HEK293 (cell line): Measurements from ENCODE around the gene SYT2.
"Not testable (repeated sequence)": the region's sequence is repeated elsewhere in the genome, so short reads cannot be mapped to it uniquely, and the experiment has no call there.

Experiments used
- BCL11A ChIP-seq: fragments of 450-650 bp; formaldehyde crosslinking; IDR thresholded peaks from 2 replicates; pipeline ENCODE4 v1.5.1; 2016; ENCODE audit warnings: low read depth, missing biosample characterization, missing genetic modification characterization
- CTCF ChIP-seq: fragments of 450-650 bp; formaldehyde crosslinking; IDR thresholded peaks from 2 replicates; pipeline ENCODE4 v1.5.1; 2016; ENCODE audit warnings: missing biosample characterization, missing genetic modification characterization
- HOXA7 ChIP-seq: sonication (generic); formaldehyde crosslinking; IDR thresholded peaks from 2 replicates; pipeline ENCODE4 v1.8.1; 2022; ENCODE audit warnings: missing genetic modification reagents, borderline replicate concordance
- REST ChIP-seq: fragments of 450-650 bp; formaldehyde crosslinking; IDR thresholded peaks from 2 replicates; pipeline ENCODE4 v1.5.1; 2016; ENCODE audit warnings: missing biosample characterization, missing genetic modification characterization
- YY1 ChIP-seq: fragments of 450-650 bp; formaldehyde crosslinking; IDR thresholded peaks from 2 replicates; pipeline ENCODE4 v1.5.1; 2018; ENCODE audit warnings: missing biosample characterization, missing genetic modification characterization
- ZBTB20 ChIP-seq: fragments of 450-650 bp; formaldehyde crosslinking; IDR thresholded peaks from 2 replicates; pipeline ENCODE4 v1.5.1; 2016; ENCODE audit warnings: missing biosample characterization, missing genetic modification characterization
- ZNF10 ChIP-seq: fragments of 450-650 bp; formaldehyde crosslinking; IDR thresholded peaks from 2 replicates; pipeline ENCODE4 v1.5.1; 2017; ENCODE audit warnings: missing biosample characterization, missing genetic modification characterization
- ZNF121 ChIP-seq: fragments of 450-650 bp; formaldehyde crosslinking; IDR thresholded peaks from 2 replicates; pipeline ENCODE4 v1.5.1; 2016; ENCODE audit warnings: missing biosample characterization, missing genetic modification characterization
- ZNF23 ChIP-seq: fragments of 450-650 bp; formaldehyde crosslinking; IDR thresholded peaks from 2 replicates; pipeline ENCODE4 v1.5.1; 2016; ENCODE audit warnings: missing biosample characterization, missing genetic modification characterization, borderline replicate concordance
- ZNF274 ChIP-seq, 2 experiments: fragments of 200-500 bp in 1 of 2; fragments of 450-650 bp in 1 of 2; sonication (Bioruptor generic) in 1 of 2; formaldehyde crosslinking in 1 of 2; IDR thresholded peaks; 2 replicates each; pipeline versions ENCODE4 v1.5.1 to v1.6.1; 2014 to 2016; ENCODE audit warnings: borderline replicate concordance in 1 of 2, inconsistent platforms in 1 of 2, low read length in 1 of 2, missing biosample characterization in 1 of 2, missing genetic modification characterization in 1 of 2
- ZNF391 ChIP-seq: fragments of 450-650 bp; formaldehyde crosslinking; IDR thresholded peaks from 2 replicates; pipeline ENCODE4 v1.5.1; 2016; ENCODE audit warnings: low read depth, missing biosample characterization, missing genetic modification characterization, borderline replicate concordance
- ZNF704 ChIP-seq: fragments of 450-650 bp; formaldehyde crosslinking; IDR thresholded peaks from 2 replicates; pipeline ENCODE4 v1.5.1; 2016; ENCODE audit warnings: missing biosample characterization, missing genetic modification characterization

GRCh38 chr1:202723046-202723445 lies 12.8 kb upstream of the SYT2 start:
- not testable (repeated sequence) for TF ChIP-seq ZNF23 (tag by site-specific recombination); ZBTB20 (tag by site-specific recombination); ZNF391 (tag by site-specific recombination); ZNF121 (tag by site-specific recombination); ZNF10; BCL11A (tag by site-specific recombination); CTCF (tag by site-specific recombination); REST (tag by site-specific recombination); ZNF704; HOXA7 (CRISPR knock-in tag); ZNF274 (IDR thresholded peaks at IDR 0.05; ENCODE audit: low read length); ZNF274 (tag by site-specific recombination; IDR thresholded peaks at IDR 0.05; ENCODE audit: borderline replicate concordance); YY1
